HEK293 (cell line): ENCODE measurements around the gene GTPBP6.

Experiments
- SETDB1 ChIP-seq: IDR thresholded peaks from one replicate; pipeline ENCODE4 v1.6.1; 2017; ENCODE audit warnings: mild to moderate bottlenecking, low read length, moderate library complexity, mixed read lengths; ENCODE audit not compliant: insufficient read length
- SP2 ChIP-seq: fragments of 450-650 bp; formaldehyde crosslinking; IDR thresholded peaks from 2 replicates; pipeline ENCODE4 v1.5.1; 2016; ENCODE audit warnings: missing biosample characterization, missing genetic modification characterization
- YY1 ChIP-seq: fragments of 450-650 bp; formaldehyde crosslinking; IDR thresholded peaks from 2 replicates; pipeline ENCODE4 v1.5.1; 2018; ENCODE audit warnings: missing biosample characterization, missing genetic modification characterization
- ZNF121 ChIP-seq: fragments of 450-650 bp; formaldehyde crosslinking; IDR thresholded peaks from 2 replicates; pipeline ENCODE4 v1.5.1; 2016; ENCODE audit warnings: missing biosample characterization, missing genetic modification characterization
- ZNF24 ChIP-seq: fragments of 450-650 bp; formaldehyde crosslinking; IDR thresholded peaks from 2 replicates; pipeline ENCODE4 v1.5.1; 2016; ENCODE audit warnings: missing biosample characterization, missing genetic modification characterization
- ZNF391 ChIP-seq: fragments of 450-650 bp; formaldehyde crosslinking; IDR thresholded peaks from 2 replicates; pipeline ENCODE4 v1.5.1; 2016; ENCODE audit warnings: low read depth, missing biosample characterization, missing genetic modification characterization, borderline replicate concordance
- ZNF571 ChIP-seq: fragments of 450-650 bp; formaldehyde crosslinking; IDR thresholded peaks from 2 replicates; pipeline ENCODE4 v1.5.0; 2017; ENCODE audit warnings: missing biosample characterization, missing genetic modification characterization
- ZNF624 ChIP-seq: fragments of 450-650 bp; formaldehyde crosslinking; IDR thresholded peaks from 2 replicates; pipeline ENCODE4 v1.5.1; 2017; ENCODE audit warnings: missing biosample characterization, missing genetic modification characterization
- ZNF670 ChIP-seq: fragments of 450-650 bp; formaldehyde crosslinking; IDR thresholded peaks from 2 replicates; pipeline ENCODE4 v1.5.1; 2016; ENCODE audit warnings: missing biosample characterization, missing genetic modification characterization, low read depth
- ZNF777 ChIP-seq: fragments of 450-650 bp; formaldehyde crosslinking; IDR thresholded peaks from 2 replicates; pipeline ENCODE4 v1.5.1; 2017; ENCODE audit warnings: missing biosample characterization, missing genetic modification characterization, borderline replicate concordance
- TF ChIP-seq, protein P1 (sequence below): fragments of 450-650 bp; formaldehyde crosslinking; IDR thresholded peaks from 2 replicates; pipeline ENCODE4 v1.5.1; 2016; ENCODE audit warnings: missing biosample characterization, missing genetic modification characterization
- TF ChIP-seq, protein P2 (sequence below): fragments of 450-650 bp; formaldehyde crosslinking; IDR thresholded peaks from 2 replicates; pipeline ENCODE4 v1.5.1; 2017; ENCODE audit warnings: missing biosample characterization, mild to moderate bottlenecking, missing genetic modification characterization, moderate library complexity
- TF ChIP-seq, protein P3 (sequence below): fragments of 450-650 bp; formaldehyde crosslinking; IDR thresholded peaks from 2 replicates; pipeline ENCODE4 v1.5.1; 2016; ENCODE audit warnings: missing biosample characterization, missing genetic modification characterization, low read depth
- TF ChIP-seq, protein P4 (sequence below): fragments of 450-650 bp; formaldehyde crosslinking; IDR thresholded peaks from 2 replicates; pipeline ENCODE4 v1.5.1; 2016; ENCODE audit warnings: missing biosample characterization, missing genetic modification characterization

DNA sequence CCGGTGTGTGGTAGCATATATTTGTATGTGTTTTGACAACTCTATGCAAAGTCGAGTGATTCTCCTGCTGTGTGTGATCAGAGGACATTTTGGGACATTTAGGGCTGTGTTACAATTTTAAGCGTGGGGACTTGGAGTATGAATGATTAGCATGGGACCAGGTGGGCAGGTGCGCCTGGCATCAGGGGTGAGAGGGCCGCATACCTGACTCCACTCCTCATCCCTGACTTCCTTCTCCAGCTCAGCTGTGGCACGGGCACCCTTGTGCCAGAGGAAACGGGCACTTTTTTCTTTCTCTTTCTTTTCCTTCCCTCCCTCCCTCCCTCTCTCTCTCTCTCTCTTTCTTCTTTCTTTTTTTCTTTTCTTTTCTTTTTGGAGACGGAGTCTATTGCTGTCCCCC, 53.1 kb downstream of the GTPBP6 start:
- TF ChIP-seq, protein P1, sequence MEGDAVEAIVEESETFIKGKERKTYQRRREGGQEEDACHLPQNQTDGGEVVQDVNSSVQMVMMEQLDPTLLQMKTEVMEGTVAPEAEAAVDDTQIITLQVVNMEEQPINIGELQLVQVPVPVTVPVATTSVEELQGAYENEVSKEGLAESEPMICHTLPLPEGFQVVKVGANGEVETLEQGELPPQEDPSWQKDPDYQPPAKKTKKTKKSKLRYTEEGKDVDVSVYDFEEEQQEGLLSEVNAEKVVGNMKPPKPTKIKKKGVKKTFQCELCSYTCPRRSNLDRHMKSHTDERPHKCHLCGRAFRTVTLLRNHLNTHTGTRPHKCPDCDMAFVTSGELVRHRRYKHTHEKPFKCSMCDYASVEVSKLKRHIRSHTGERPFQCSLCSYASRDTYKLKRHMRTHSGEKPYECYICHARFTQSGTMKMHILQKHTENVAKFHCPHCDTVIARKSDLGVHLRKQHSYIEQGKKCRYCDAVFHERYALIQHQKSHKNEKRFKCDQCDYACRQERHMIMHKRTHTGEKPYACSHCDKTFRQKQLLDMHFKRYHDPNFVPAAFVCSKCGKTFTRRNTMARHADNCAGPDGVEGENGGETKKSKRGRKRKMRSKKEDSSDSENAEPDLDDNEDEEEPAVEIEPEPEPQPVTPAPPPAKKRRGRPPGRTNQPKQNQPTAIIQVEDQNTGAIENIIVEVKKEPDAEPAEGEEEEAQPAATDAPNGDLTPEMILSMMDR = no peak
- no peak for TF ChIP-seq SP2 (tag by site-specific recombination)
- TF ChIP-seq, protein P2, sequence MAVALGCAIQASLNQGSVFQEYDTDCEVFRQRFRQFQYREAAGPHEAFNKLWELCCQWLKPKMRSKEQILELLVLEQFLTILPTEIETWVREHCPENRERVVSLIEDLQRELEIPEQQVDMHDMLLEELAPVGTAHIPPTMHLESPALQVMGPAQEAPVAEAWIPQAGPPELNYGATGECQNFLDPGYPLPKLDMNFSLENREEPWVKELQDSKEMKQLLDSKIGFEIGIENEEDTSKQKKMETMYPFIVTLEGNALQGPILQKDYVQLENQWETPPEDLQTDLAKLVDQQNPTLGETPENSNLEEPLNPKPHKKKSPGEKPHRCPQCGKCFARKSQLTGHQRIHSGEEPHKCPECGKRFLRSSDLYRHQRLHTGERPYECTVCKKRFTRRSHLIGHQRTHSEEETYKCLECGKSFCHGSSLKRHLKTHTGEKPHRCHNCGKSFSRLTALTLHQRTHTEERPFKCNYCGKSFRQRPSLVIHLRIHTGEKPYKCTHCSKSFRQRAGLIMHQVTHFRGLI (tag by site-specific recombination) = no peak
- no peak for TF ChIP-seq ZNF121
- no peak for TF ChIP-seq ZNF391 (tag by site-specific recombination)
- no peak for TF ChIP-seq ZNF24 (tag by site-specific recombination)
- no peak for TF ChIP-seq SETDB1
- TF ChIP-seq ZNF670 (tag by site-specific recombination) = no peak
- no peak for TF ChIP-seq ZNF777 (tag by site-specific recombination)
- TF ChIP-seq, protein P3, sequence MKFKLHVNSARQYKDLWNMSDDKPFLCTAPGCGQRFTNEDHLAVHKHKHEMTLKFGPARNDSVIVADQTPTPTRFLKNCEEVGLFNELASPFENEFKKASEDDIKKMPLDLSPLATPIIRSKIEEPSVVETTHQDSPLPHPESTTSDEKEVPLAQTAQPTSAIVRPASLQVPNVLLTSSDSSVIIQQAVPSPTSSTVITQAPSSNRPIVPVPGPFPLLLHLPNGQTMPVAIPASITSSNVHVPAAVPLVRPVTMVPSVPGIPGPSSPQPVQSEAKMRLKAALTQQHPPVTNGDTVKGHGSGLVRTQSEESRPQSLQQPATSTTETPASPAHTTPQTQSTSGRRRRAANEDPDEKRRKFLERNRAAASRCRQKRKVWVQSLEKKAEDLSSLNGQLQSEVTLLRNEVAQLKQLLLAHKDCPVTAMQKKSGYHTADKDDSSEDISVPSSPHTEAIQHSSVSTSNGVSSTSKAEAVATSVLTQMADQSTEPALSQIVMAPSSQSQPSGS (tag by site-specific recombination) = no peak
- TF ChIP-seq YY1 = no peak
- no peak for TF ChIP-seq ZNF624 (tag by site-specific recombination)
- no peak for TF ChIP-seq ZNF571 (tag by site-specific recombination)
- TF ChIP-seq, protein P4, sequence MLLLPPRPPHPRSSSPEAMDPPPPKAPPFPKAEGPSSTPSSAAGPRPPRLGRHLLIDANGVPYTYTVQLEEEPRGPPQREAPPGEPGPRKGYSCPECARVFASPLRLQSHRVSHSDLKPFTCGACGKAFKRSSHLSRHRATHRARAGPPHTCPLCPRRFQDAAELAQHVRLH (tag by site-specific recombination) = no peak
